GM12864 (cell line): ENCODE data around the gene PLAAT2.

Experiments used
- DNase-seq: peaks from one replicate; pipeline ENCODE4 v3.0.0-alpha.2; 2011; ENCODE audit warnings: low read depth
- H3K4me3 ChIP-seq: 2 replicates; pipeline ENCODE4 v1.5.1; 2011; ENCODE audit warnings: mild to moderate bottlenecking, low read depth, low read length, control low read depth
- TF ChIP-seq, protein P1 (sequence below): IDR thresholded peaks from 2 replicates; pipeline ENCODE4 v1.5.1; 2011; ENCODE audit warnings: low read depth, mild to moderate bottlenecking, moderate library complexity, low read length, control low read depth, inconsistent platforms; ENCODE audit errors: missing control alignments

PLAAT2 gene

DNA sequence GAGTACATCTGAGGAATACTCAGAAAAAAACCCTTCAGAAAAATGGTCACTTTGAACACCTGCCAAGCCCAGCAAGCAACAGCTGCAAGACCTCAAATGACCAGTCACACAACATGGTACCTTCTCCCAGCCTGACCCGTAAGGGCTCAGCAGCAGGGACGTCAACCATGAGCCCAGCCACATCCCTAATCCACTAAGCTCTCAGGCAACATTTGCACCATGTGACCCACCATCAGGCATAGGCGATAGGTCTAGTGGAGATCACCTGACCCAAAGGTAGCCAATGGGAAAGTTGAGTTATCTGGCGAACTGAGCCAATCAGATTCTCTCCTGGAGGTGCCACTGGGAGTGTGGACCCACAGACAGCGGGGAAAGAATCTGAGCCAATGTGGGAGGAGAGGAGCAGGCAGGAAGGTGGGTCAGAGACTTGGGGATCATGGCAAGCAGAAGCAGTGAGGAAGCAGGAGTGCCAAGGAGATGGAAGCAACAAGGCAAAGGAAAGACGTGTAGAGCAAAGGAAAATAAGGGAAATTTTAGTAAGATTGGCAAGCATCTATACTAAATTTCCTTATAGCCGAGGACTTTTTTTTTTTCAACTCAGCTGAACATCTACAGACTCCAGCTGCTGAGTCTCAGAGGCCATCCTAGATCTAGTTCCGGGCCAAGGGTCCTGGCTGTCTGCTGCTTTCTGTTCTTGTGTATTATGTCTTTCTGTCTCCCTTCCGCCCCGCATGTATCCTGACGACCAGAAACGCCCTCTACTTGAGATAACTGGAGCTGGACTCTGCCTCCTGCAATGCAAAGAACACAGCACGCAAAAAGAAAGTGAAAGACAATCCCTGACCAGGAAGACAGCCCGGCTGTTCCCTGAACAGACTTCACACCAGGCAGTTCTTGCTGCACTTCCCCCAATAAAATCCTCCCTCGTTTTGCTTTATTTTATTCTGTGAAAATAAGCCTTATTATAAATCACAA is 11.0 kb upstream of the PLAAT2 start:
- DNase-seq = no peak
- H3K4me3 ChIP-seq = peak overlapping the region; percentile 10; the same call in 1 of the 2 replicates
- TF ChIP-seq, protein P1, sequence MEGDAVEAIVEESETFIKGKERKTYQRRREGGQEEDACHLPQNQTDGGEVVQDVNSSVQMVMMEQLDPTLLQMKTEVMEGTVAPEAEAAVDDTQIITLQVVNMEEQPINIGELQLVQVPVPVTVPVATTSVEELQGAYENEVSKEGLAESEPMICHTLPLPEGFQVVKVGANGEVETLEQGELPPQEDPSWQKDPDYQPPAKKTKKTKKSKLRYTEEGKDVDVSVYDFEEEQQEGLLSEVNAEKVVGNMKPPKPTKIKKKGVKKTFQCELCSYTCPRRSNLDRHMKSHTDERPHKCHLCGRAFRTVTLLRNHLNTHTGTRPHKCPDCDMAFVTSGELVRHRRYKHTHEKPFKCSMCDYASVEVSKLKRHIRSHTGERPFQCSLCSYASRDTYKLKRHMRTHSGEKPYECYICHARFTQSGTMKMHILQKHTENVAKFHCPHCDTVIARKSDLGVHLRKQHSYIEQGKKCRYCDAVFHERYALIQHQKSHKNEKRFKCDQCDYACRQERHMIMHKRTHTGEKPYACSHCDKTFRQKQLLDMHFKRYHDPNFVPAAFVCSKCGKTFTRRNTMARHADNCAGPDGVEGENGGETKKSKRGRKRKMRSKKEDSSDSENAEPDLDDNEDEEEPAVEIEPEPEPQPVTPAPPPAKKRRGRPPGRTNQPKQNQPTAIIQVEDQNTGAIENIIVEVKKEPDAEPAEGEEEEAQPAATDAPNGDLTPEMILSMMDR = no peak

DNA sequence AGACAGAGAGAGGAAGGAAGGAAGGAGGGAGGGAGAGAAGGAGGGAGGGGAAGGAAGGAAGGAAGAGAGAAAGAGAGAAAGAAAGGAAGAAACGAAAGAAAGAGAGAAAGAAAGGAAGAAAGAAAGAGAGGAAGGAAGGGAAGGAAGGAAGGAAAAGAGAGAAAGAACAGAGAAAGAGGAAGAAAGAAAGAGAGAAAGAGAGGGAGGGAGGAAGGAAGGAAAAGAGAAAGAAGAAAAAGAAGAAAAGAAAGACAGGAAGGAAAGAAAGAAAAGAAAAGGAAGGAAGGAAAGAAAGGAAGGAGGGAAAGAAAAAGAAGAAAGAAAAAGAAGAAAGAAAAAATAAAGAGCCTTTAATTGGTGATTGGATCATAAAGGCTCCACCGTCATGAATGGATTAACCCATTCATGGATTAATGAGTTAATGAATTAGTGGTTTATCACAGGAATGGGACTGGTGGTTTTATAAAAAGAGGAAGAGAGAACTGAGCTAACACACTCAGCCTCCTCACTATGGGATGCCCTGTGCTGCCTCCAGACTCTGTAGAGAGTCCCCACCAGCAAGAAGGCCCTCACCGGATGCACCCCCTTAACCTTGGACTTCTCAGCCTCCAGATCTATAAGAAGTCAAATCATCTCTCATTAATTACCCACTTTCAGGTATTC is 9.0 kb upstream of the PLAAT2 start:
- DNase-seq = no peak
- H3K4me3 ChIP-seq = no peak overlapping the region
- TF ChIP-seq, protein P1 = no peak

DNA sequence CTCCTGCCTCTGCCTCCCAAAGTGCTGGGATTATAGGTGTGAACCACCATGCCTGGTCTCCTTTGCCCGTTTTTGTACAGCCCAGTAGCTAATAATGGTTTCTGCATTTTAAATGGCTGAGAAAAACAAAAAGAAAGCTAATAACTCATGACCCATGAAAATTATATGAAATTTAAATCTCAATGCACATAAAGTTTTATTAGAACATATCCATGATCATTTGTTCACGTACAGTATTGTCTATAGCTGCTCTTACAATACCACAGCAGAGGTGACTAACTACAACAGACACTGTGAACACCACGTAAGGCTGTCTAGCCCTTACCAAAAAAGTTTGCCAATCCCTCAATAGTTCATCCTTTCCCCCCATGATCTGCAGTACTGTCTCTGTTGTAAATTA is 6.4 kb upstream of the PLAAT2 start:
- no peak overlapping the region for H3K4me3 ChIP-seq
- TF ChIP-seq, protein P1 = no peak

DNA sequence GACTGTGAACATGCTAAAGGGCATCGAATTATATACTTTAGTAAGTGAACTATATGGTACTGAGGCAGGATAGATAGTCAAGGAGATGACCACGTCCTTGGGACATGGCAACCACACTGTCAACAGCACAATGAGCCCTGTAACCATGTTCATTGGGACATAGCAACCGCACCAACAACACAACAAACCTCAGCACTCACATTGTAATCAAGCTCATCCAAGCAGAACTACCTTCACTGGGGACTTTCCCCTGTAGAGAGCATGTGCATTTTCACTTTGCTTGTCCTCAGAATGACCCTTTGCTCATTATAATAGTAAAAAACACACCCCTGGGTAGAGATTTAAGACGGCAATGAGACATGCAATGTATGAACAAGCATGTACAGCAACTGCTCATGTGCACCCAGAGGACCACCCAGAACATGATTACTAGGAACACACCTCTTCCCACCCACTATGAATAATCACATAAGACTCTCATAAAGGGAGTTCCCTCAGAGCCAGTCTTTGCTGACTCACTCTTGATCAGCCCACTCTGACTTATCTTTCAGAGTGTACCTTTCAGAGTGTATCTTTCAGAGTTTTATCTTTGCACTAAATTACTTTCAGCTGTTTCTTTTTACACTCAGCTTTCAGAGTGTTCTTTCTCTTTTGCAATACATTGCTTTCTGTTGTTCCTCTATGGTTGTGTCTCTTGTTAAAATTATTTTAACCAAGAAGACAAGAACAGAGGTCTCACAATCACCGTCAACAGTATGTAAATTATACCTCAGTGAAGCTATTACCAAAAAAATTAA is 4.1 kb upstream of the PLAAT2 start:
- H3K4me3 ChIP-seq = no peak overlapping the region
- TF ChIP-seq, protein P1 = no peak
- DNase-seq = peak; percentile 94

More for the DNA sequence above, 6.4 kb upstream of the PLAAT2 start:
- DNase-seq = no peak

DNA sequence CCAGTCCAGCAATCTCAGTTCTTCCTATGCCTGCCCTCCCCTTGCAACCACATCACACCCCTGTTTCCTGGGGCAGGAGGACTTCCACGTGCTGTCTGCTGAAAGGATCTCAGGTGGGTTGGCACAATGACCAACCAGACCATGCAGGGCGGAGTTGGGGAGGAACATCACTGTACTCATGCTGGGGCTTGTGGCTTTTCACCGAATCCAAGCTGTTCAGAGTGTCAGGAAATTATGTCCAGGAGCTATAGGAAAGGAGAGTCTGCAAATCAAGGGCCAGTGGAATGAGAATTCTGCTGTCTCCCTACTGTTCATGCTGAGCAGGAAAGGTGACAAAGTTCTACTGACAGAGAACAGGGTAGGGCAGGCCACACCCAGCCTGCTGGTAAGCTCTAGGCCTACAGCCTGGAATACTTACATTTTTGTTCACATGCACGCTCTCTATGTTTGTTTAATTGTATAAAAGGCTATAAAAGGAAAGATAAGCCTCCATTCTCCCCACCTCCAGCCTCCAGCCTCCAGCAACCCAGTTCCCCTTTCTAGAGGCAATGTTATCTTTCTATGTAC is 1.7 kb upstream of the PLAAT2 start:
- no peak overlapping the region for H3K4me3 ChIP-seq
- TF ChIP-seq, protein P1 = no peak
- DNase-seq = no peak

DNA sequence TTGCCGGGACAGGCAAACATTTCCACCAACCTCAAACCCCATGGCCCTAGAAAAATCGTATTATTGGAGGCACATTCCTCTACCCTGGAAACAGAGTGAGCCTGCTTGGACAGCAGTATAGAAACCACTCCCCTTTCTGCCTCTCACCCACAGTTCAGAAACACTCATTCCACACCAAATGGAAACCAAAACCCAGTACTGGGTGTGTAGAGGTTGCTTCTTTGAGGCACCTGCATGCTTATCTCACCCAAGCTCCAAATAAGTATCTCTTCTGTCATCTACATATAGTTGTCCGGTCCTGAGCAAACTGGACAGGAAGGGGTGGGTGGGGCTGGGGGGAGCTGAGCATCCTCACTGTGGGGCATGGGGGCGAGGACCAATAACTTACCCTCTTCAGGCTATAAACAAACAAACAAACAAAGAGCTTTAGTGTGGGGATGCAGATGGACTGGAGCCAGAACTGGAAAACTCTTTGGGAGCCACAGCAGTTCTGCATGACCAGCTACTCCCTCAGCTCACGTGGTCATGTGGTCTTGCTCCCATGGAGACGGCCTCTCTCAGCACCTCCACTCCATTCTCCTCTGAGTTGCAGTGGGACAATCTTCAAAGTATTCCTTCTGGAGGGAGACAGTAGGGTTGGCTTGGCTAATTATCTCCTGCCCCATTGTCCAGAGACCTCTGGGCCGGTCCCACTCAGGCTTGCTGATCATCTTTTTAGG is 1.0 kb upstream of the PLAAT2 start:
- DNase-seq = peak; percentile 84

More for the DNA sequence above, 1.0 kb upstream of the PLAAT2 start:
- no peak overlapping the region for H3K4me3 ChIP-seq
- TF ChIP-seq, protein P1 = no peak
